GM19193 (cell line): Measurements from ENCODE around the gene BEX5.
"Not testable (repeated sequence)": the region's sequence is repeated elsewhere in the genome, so short reads cannot be mapped to it uniquely, and the experiment has no call there.

ENCODE experiments used
- POLR2A ChIP-seq: IDR thresholded peaks from 4 replicates; pipeline ENCODE4 v1.6.1; 2011; ENCODE audit not compliant: insufficient read depth, insufficient read length; ENCODE audit errors: extremely low read depth

BEX5 gene

GRCh38 chrX:102155806-102156179 is at the start of gene BEX5:
BEX5 (minus strand) TSS chrX:102155977; CDS start chrX:102154265, 1,712 bp downstream.
- TF ChIP-seq POLR2A: no peak

GRCh38 chrX:102185967-102186720 is 30.4 kb upstream of the BEX5 start:
- TF ChIP-seq POLR2A: no peak

- no peak for TF ChIP-seq POLR2A
These were observed 624 bp downstream of the BEX5 start for GRCh38 chrX:102154900-102155805.

- TF ChIP-seq POLR2A: no peak
These were observed 1.4 kb downstream of the BEX5 start for GRCh38 chrX:102154218-102154860.

- not testable (repeated sequence) for TF ChIP-seq POLR2A
These were observed 13.5 kb downstream of the BEX5 start, which contains the start of gene TCEAL6 for GRCh38 chrX:102142274-102142673. TCEAL6 (minus strand) TSS chrX:102142481.

- no peak for TF ChIP-seq POLR2A
These were observed 17.7 kb downstream of the BEX5 start for GRCh38 chrX:102138064-102138463.

GRCh38 chrX:102129473-102129872 is 26.3 kb downstream of the BEX5 start:
- TF ChIP-seq POLR2A: no peak

GRCh38 chrX:102126863-102127262 is 28.9 kb downstream of the BEX5 start:
- TF ChIP-seq POLR2A: no peak

GRCh38 chrX:102125436-102125835 is 30.3 kb downstream of the BEX5 start, which contains the start of gene TCEAL2:
TCEAL2 (plus strand) TSS chrX:102125679; CDS start chrX:102126831, 1,152 bp downstream.
- not testable (repeated sequence) for TF ChIP-seq POLR2A

- no peak for TF ChIP-seq POLR2A
These were observed 40.0 kb downstream of the BEX5 start for GRCh38 chrX:102115748-102116147.

GRCh38 chrX:102113367-102113766 is 42.4 kb downstream of the BEX5 start:
- TF ChIP-seq POLR2A: no peak
